ENCODE results near the gene CALML3.

CALML3 gene

DNA sequence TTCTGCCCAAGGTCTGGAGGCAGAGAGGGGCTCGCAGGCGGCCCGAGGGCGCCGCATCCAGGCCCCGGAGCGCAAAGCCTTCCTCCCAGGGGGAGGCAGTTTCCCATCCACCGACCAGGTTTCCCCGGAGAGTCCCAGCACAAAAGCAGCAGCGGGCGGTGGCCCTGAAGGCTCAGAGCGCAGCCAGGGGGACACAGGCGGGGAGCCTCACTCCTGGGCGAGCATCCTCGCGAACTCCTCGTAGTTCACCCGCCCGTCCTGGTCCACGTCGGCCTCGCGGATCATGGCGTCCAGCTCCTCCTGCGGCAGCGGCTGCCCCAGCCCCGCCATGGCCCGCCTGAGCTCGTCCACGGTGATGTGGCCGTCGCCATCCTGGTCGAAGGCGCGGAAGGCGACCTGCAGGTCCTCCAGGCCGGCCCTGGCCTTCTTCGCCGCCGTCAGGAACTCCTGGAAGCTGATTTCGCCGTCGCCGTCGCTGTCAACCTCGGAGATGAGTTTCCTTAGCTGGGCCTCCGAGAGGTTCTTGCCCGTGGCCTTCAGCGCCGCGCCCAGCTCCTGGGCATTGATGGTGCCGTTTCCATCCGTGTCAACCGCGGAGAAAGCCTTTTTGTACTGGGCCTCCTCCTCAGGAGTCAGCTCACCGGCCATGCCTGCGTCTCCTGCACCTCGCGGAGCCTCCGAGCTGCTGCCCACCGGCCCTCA is 25.8 kb upstream of the CALML3 start:
- H3K27ac ChIP-seq (ENCODE audit: low read depth, low read length, poor library complexity, severe bottlenecking): no peak overlapping the region
- no peak overlapping the region for H2AFZ ChIP-seq (ENCODE audit: low read length)
- no peak overlapping the region for H3K4me3 ChIP-seq (ENCODE audit: low read depth, low read length, poor library complexity, severe bottlenecking)
- H3K79me2 ChIP-seq (ENCODE audit: insufficient read depth, low read length): no peaks in the 10 kb centered on the region
- no peaks in the 10 kb centered on the region for H3K9me3 ChIP-seq (ENCODE audit: low read length)
- H3K9me2 ChIP-seq (ENCODE audit: low read depth, low read length): no peaks in the 10 kb centered on the region
- TF ChIP-seq, protein P1, sequence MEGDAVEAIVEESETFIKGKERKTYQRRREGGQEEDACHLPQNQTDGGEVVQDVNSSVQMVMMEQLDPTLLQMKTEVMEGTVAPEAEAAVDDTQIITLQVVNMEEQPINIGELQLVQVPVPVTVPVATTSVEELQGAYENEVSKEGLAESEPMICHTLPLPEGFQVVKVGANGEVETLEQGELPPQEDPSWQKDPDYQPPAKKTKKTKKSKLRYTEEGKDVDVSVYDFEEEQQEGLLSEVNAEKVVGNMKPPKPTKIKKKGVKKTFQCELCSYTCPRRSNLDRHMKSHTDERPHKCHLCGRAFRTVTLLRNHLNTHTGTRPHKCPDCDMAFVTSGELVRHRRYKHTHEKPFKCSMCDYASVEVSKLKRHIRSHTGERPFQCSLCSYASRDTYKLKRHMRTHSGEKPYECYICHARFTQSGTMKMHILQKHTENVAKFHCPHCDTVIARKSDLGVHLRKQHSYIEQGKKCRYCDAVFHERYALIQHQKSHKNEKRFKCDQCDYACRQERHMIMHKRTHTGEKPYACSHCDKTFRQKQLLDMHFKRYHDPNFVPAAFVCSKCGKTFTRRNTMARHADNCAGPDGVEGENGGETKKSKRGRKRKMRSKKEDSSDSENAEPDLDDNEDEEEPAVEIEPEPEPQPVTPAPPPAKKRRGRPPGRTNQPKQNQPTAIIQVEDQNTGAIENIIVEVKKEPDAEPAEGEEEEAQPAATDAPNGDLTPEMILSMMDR (IDR thresholded peaks at IDR 0.05; ENCODE audit: low read length): no peak
- no peak for TF ChIP-seq EZH2 (IDR thresholded peaks at IDR 0.05; ENCODE audit: borderline replicate concordance, low read length)
- H3K4me1 ChIP-seq (ENCODE audit: insufficient read depth, low read length, severe bottlenecking): no peaks in the 10 kb centered on the region
- H3K27me3 ChIP-seq (ENCODE audit: insufficient read depth, low read length): peaks cover 5% of the 10 kb centered on the region; the same call in 1 of the 2 replicates
- no peaks in the 10 kb centered on the region for H3F3A ChIP-seq (ENCODE audit: insufficient read depth, low read length)
- H3K36me3 ChIP-seq (ENCODE audit: insufficient read depth, low read length): no peaks in the 10 kb centered on the region
- no peaks in the 10 kb centered on the region for H4K20me1 ChIP-seq (ENCODE audit: insufficient read depth, low read length)
- no peak overlapping the region for H3K9ac ChIP-seq (ENCODE audit: low read length)
- no peak overlapping the region for H3K4me2 ChIP-seq (ENCODE audit: low read length)

DNA sequence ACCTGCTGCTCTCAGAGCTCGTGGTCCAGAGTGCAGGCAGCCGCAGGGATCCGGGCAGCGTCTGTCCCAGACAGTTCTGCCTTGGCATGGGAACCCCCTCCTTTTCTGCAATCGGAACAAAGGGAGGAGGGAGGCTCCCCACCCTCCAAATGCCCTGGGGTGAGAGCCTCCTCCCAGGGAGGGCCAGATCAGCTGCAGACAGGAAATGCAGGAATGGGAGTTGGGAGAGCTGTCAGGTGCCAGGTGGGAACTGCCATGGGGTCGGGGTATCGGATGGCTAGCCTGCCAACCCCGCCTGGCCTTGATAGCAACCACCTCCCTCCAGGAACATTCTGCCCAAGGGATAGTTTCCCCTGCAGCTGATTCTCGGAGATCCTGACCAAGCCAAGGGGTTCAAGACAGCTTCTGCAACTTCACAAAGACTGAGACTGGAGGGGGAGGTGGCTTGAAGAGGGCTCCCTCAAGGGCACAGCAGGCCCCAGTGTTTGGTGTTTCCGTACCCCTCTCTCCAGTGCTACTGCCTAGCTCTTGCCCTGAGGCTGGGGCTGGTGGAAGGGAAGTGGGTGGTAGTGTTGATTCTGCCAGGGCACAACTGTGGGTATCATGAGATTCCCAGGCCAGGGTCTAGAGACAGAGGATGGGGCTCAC is 25.1 kb upstream of the CALML3 start, which contains the start of gene CALML5:
TSS of gene CALML5 (minus strand) at position 78 of the 648 bp plus-strand sequence. CDS start 132 bp downstream, outside the sequence.
- Histone ChIP-seq H3K9ac (ENCODE audit: low read length) (no peak within 1 kb of the TSS), H3K36me3 (ENCODE audit: insufficient read depth, low read length) (no peaks in the 10 kb centered on the region), H3K27ac (ENCODE audit: low read depth, low read length, poor library complexity, severe bottlenecking) (no peak within 1 kb of the TSS)

DNA sequence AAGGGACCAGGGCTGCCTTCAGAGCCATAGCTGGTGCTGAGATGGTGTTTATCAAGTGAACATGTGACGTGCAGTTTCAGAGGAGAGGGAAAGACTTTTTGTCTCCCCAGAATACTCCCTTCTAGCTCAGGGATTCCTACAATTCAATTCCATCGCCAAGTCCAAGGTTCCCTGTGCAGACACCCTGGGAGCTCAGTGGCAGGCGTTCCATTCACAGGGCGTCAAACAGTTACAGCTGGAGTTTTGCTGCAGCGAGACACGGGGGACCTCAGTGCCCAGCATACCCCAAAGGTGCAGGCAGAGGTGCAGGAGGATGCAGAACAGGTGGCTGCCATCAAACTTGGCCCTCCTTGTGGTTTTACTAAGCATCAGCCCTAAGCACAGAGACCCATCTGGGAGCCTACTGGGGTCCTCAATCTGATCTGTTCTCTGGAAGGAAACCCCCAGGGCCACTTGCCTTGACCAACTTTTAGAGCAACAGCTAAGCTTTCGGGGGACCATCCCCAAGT is 24.5 kb upstream of the CALML3 start:
- no peaks in the 10 kb centered on the region for H3K79me2 ChIP-seq (ENCODE audit: insufficient read depth, low read length)
- no peaks in the 10 kb centered on the region for H4K20me1 ChIP-seq (ENCODE audit: insufficient read depth, low read length)
- H3F3A ChIP-seq (ENCODE audit: insufficient read depth, low read length): no peaks in the 10 kb centered on the region
- H3K9me3 ChIP-seq (ENCODE audit: low read length): no peaks in the 10 kb centered on the region
- no peaks in the 10 kb centered on the region for H3K4me1 ChIP-seq (ENCODE audit: insufficient read depth, low read length, severe bottlenecking)
- H3K9me2 ChIP-seq (ENCODE audit: low read depth, low read length): no peaks in the 10 kb centered on the region
- H2AFZ ChIP-seq (ENCODE audit: low read length): no peak overlapping the region
- H3K36me3 ChIP-seq (ENCODE audit: insufficient read depth, low read length): no peaks in the 10 kb centered on the region
- no peak overlapping the region for H3K4me2 ChIP-seq (ENCODE audit: low read length)
- no peak overlapping the region for H3K9ac ChIP-seq (ENCODE audit: low read length)
- no peak overlapping the region for H3K27ac ChIP-seq (ENCODE audit: low read depth, low read length, poor library complexity, severe bottlenecking)
- H3K4me3 ChIP-seq (ENCODE audit: low read depth, low read length, poor library complexity, severe bottlenecking): no peak overlapping the region
- no peak for TF ChIP-seq EZH2 (IDR thresholded peaks at IDR 0.05; ENCODE audit: borderline replicate concordance, low read length)
- TF ChIP-seq, protein P1 (IDR thresholded peaks at IDR 0.05; ENCODE audit: low read length): no peak
- H3K27me3 ChIP-seq (ENCODE audit: insufficient read depth, low read length): peaks cover 5% of the 10 kb centered on the region; the same call in 1 of the 2 replicates

More for the DNA sequence above, 25.1 kb upstream of the CALML3 start, which contains the start of gene CALML5:
- TF ChIP-seq EZH2 (IDR thresholded peaks at IDR 0.05; ENCODE audit: borderline replicate concordance, low read length): no peak
- TF ChIP-seq, protein P1 (IDR thresholded peaks at IDR 0.05; ENCODE audit: low read length): no peak
- Histone ChIP-seq H3K4me2 (ENCODE audit: low read length) (no peak within 1 kb of the TSS), H2AFZ (ENCODE audit: low read length) (no peak within 1 kb of the TSS), H3K4me3 (ENCODE audit: low read depth, low read length, poor library complexity, severe bottlenecking) (no peak within 1 kb of the TSS), H4K20me1 (ENCODE audit: insufficient read depth, low read length) (no peaks in the 10 kb centered on the region), H3K27me3 (ENCODE audit: insufficient read depth, low read length) (peaks cover 5% of the 10 kb centered on the region; the same call in 1 of the 2 replicates), H3F3A (ENCODE audit: insufficient read depth, low read length) (no peaks in the 10 kb centered on the region), H3K9me2 (ENCODE audit: low read depth, low read length) (no peaks in the 10 kb centered on the region), H3K79me2 (ENCODE audit: insufficient read depth, low read length) (no peaks in the 10 kb centered on the region), H3K9me3 (ENCODE audit: low read length) (no peaks in the 10 kb centered on the region), H3K4me1 (ENCODE audit: insufficient read depth, low read length, severe bottlenecking) (no peaks in the 10 kb centered on the region)

All from OCI-LY1 (cell line).